ENCODE measurements around the gene SPOCK1.

Gene SPOCK1

GRCh38 chr5:137446151-137446550 lies 53.0 kb downstream of the SPOCK1 start:
- no peak for DNase-seq (ENCODE audit: extremely low read depth in 1 of 2, low read depth in 1 of 2)

GRCh38 chr5:137442660-137443059 lies 56.5 kb downstream of the SPOCK1 start:
- DNase-seq (ENCODE audit: extremely low read depth in 1 of 2, low read depth in 1 of 2): no peak

- no peak for DNase-seq (ENCODE audit: extremely low read depth in 1 of 2, low read depth in 1 of 2)
Measured at GRCh38 chr5:137441476-137441875, 57.6 kb downstream of the SPOCK1 start.

- DNase-seq (ENCODE audit: extremely low read depth in 1 of 2, low read depth in 1 of 2): no peak
Measured at GRCh38 chr5:137440795-137441194, 58.3 kb downstream of the SPOCK1 start.

- DNase-seq (ENCODE audit: extremely low read depth in 1 of 2, low read depth in 1 of 2): no peak
Measured at GRCh38 chr5:137439645-137440044, 59.5 kb downstream of the SPOCK1 start.

- DNase-seq (ENCODE audit: extremely low read depth in 1 of 2, low read depth in 1 of 2): no peak
Measured at GRCh38 chr5:137438932-137439331, 60.2 kb downstream of the SPOCK1 start.

- no peak for DNase-seq (ENCODE audit: extremely low read depth in 1 of 2, low read depth in 1 of 2)
Measured at GRCh38 chr5:137437774-137438173, 61.4 kb downstream of the SPOCK1 start.

GRCh38 chr5:137433539-137433938 lies 65.6 kb downstream of the SPOCK1 start:
- no peak for DNase-seq (ENCODE audit: extremely low read depth in 1 of 2, low read depth in 1 of 2)

- DNase-seq (ENCODE audit: extremely low read depth in 1 of 2, low read depth in 1 of 2): no peak
Measured at GRCh38 chr5:137432376-137432775, 66.8 kb downstream of the SPOCK1 start.

GRCh38 chr5:137431051-137431450 lies 68.1 kb downstream of the SPOCK1 start:
- DNase-seq (ENCODE audit: extremely low read depth in 1 of 2, low read depth in 1 of 2): no peak

- no peak for DNase-seq (ENCODE audit: extremely low read depth in 1 of 2, low read depth in 1 of 2)
Measured at GRCh38 chr5:137415231-137415681, 83.9 kb downstream of the SPOCK1 start.

- DNase-seq (ENCODE audit: extremely low read depth in 1 of 2, low read depth in 1 of 2): no peak
Measured at GRCh38 chr5:137414112-137414755, 84.9 kb downstream of the SPOCK1 start.

GRCh38 chr5:137412136-137412535 lies 87.0 kb downstream of the SPOCK1 start:
- no peak for DNase-seq (ENCODE audit: extremely low read depth in 1 of 2, low read depth in 1 of 2)

GRCh38 chr5:137410234-137411010 lies 88.7 kb downstream of the SPOCK1 start:
- DNase-seq (ENCODE audit: extremely low read depth in 1 of 2, low read depth in 1 of 2): no peak

- no peak for DNase-seq (ENCODE audit: extremely low read depth in 1 of 2, low read depth in 1 of 2)
Measured at GRCh38 chr5:137409736-137410135, 89.4 kb downstream of the SPOCK1 start.

- no peak for DNase-seq (ENCODE audit: extremely low read depth in 1 of 2, low read depth in 1 of 2)
Measured at GRCh38 chr5:137407090-137407489, 92.0 kb downstream of the SPOCK1 start.

- no peak for DNase-seq (ENCODE audit: extremely low read depth in 1 of 2, low read depth in 1 of 2)
Measured at GRCh38 chr5:137405393-137405792, 93.7 kb downstream of the SPOCK1 start.

- DNase-seq (ENCODE audit: extremely low read depth in 1 of 2, low read depth in 1 of 2): no peak
Measured at GRCh38 chr5:137403869-137404268, 95.3 kb downstream of the SPOCK1 start.

GRCh38 chr5:137402436-137403187 lies 96.5 kb downstream of the SPOCK1 start:
- no peak for DNase-seq (ENCODE audit: extremely low read depth in 1 of 2, low read depth in 1 of 2)

- no peak for DNase-seq (ENCODE audit: extremely low read depth in 1 of 2, low read depth in 1 of 2)
Measured at GRCh38 chr5:137401946-137402345, 97.2 kb downstream of the SPOCK1 start.

GRCh38 chr5:137400571-137400970 lies 98.6 kb downstream of the SPOCK1 start:
- DNase-seq (ENCODE audit: extremely low read depth in 1 of 2, low read depth in 1 of 2): no peak

GRCh38 chr5:137399911-137400310 lies 99.2 kb downstream of the SPOCK1 start:
- DNase-seq (ENCODE audit: extremely low read depth in 1 of 2, low read depth in 1 of 2): no peak

All from stimulated activated CD8-positive, alpha-beta memory T cell treated with anti-CD3 and anti-CD28 coated beads, Interleukin-7, amount 100 ng/mL, for 48 hours (primary cell).